ENCODE results near the gene TP53AIP1.
A peak's percentile ranks its signal among the peaks of the same experiment; 100 is the strongest.
"Not testable (repeated sequence)": the region's sequence is repeated elsewhere in the genome, so short reads cannot be mapped to it uniquely, and the experiment has no call there.

Gene TP53AIP1

GRCh38 chr11:128924510-128925249, 18.0 kb downstream of the TP53AIP1 start:
- no peak for DNase-seq

- DNase-seq: no peak
These were observed 18.6 kb downstream of the TP53AIP1 start for GRCh38 chr11:128924104-128924503.

- DNase-seq: no peak
These were observed 20.9 kb downstream of the TP53AIP1 start for GRCh38 chr11:128921793-128922192.

- no peak for DNase-seq
These were observed 22.0 kb downstream of the TP53AIP1 start for GRCh38 chr11:128920666-128921065.

GRCh38 chr11:128919635-128920034, 23.0 kb downstream of the TP53AIP1 start:
- not testable (repeated sequence) for DNase-seq

GRCh38 chr11:128919216-128919615, 23.5 kb downstream of the TP53AIP1 start:
- DNase-seq: no peak

GRCh38 chr11:128917144-128917724, 25.4 kb downstream of the TP53AIP1 start:
- no peak for DNase-seq

- no peak for DNase-seq
These were observed 26.0 kb downstream of the TP53AIP1 start for GRCh38 chr11:128916681-128917080.

- DNase-seq: no peak
These were observed 26.6 kb downstream of the TP53AIP1 start for GRCh38 chr11:128916037-128916572.

GRCh38 chr11:128915149-128915521, 27.5 kb downstream of the TP53AIP1 start:
- DNase-seq: no peak

- DNase-seq: no peak
These were observed 28.2 kb downstream of the TP53AIP1 start for GRCh38 chr11:128914216-128915148.

- no peak for DNase-seq
These were observed 28.9 kb downstream of the TP53AIP1 start for GRCh38 chr11:128913806-128914205.

GRCh38 chr11:128911701-128912100, 31.0 kb downstream of the TP53AIP1 start:
- no peak for DNase-seq

- no peak for DNase-seq
These were observed 31.4 kb downstream of the TP53AIP1 start for GRCh38 chr11:128911239-128911638.

- DNase-seq: no peak
These were observed 32.1 kb downstream of the TP53AIP1 start for GRCh38 chr11:128910576-128910975.

- no peak for DNase-seq
These were observed 33.1 kb downstream of the TP53AIP1 start for GRCh38 chr11:128909438-128910125.

- peak; percentile 25 for DNase-seq
These were observed 34.1 kb downstream of the TP53AIP1 start for GRCh38 chr11:128908391-128909246.

GRCh38 chr11:128907585-128907984, 35.1 kb downstream of the TP53AIP1 start:
- DNase-seq: no peak

GRCh38 chr11:128906185-128907050, 36.3 kb downstream of the TP53AIP1 start:
- DNase-seq: no peak

- DNase-seq: peak; percentile 58
These were observed 37.1 kb downstream of the TP53AIP1 start for GRCh38 chr11:128905345-128906184.

Measured in CD4-positive, alpha-beta T cell treated with Interleukin-6 for 4 hours (primary cell).